DMS153 (cell line): ENCODE measurements around the gene SOX18.
"Not testable (repeated sequence)": the region's sequence is repeated elsewhere in the genome, so short reads cannot be mapped to it uniquely, and the experiment has no call there.

Experiments
- DNase-seq: peaks from one replicate; lab custom pipeline; 2025; lab: John Stamatoyannopoulos, UW

The SOX18 gene

GRCh38 chr20:64021124-64021975 lies 28.1 kb downstream of the SOX18 start:
- DNase-seq: no peak

GRCh38 chr20:64015635-64016034 lies 33.8 kb downstream of the SOX18 start:
- DNase-seq: no peak

- DNase-seq: not testable (repeated sequence)
Observed at GRCh38 chr20:64012385-64013154, 36.9 kb downstream of the SOX18 start.

GRCh38 chr20:64011366-64011779 lies 38.1 kb downstream of the SOX18 start:
- no peak for DNase-seq

GRCh38 chr20:64010711-64011237 lies 38.7 kb downstream of the SOX18 start:
- no peak for DNase-seq

GRCh38 chr20:64009811-64010387 lies 39.5 kb downstream of the SOX18 start:
- no peak for DNase-seq

- no peak for DNase-seq
Observed at GRCh38 chr20:64006902-64007301, 42.5 kb downstream of the SOX18 start.

- DNase-seq: no peak
Observed at GRCh38 chr20:64006490-64006889, 42.9 kb downstream of the SOX18 start.

- DNase-seq: no peak
Observed at GRCh38 chr20:64005394-64005793, 44.0 kb downstream of the SOX18 start.

GRCh38 chr20:64003960-64004725 lies 45.3 kb downstream of the SOX18 start:
- no peak for DNase-seq

- peak; percentile 27 for DNase-seq
Observed at GRCh38 chr20:64001607-64002011, 47.8 kb downstream of the SOX18 start.

GRCh38 chr20:64000906-64001305 lies 48.5 kb downstream of the SOX18 start:
- no peak for DNase-seq
